HepG2 (cell line): Measurements from ENCODE around the gene C4orf36. TPM values are rescaled to one million over a fixed set of nuclear protein-coding genes. Genes with fewer than 3 reads are reported as not detected.

Experiments
- ATF4 ChIP-seq, 2 experiments: fragments of 450-650 bp in 1 of 2; sonication (generic) in 1 of 2; formaldehyde crosslinking; IDR thresholded peaks; 2 replicates each; pipeline versions ENCODE4 v1.5.0 to v1.8.0; 2020 to 2022; ENCODE audit warnings: mild to moderate bottlenecking in 1 of 2, missing genetic modification reagents in 1 of 2
- DMTF1 ChIP-seq: sonication (generic); formaldehyde crosslinking; IDR thresholded peaks from 2 replicates; pipeline ENCODE4 v1.4.0; 2020; ENCODE audit warnings: mild to moderate bottlenecking, missing genetic modification reagents
- FOXA1 ChIP-seq, 2 experiments: fragments of 450-650 bp in 1 of 2; sonication (generic) in 1 of 2; formaldehyde crosslinking in 1 of 2; IDR thresholded peaks; 2 replicates each; pipeline versions ENCODE4 v1.4.0 to v1.6.1; 2016 to 2020; ENCODE audit warnings: missing genetic modification reagents in 1 of 2
- HIVEP1 ChIP-seq: sonication (generic); formaldehyde crosslinking; IDR thresholded peaks from 2 replicates; pipeline ENCODE4 v1.4.0; 2020; ENCODE audit warnings: mild to moderate bottlenecking, missing genetic modification reagents
- HNRNPK ChIP-seq: fragments of 200-400 bp; formaldehyde crosslinking; IDR thresholded peaks from 2 replicates; pipeline ENCODE4 v1.6.1; 2018; ENCODE audit warnings: low read length, low read depth, moderate library complexity, mild to moderate bottlenecking; ENCODE audit not compliant: poor library complexity, severe bottlenecking
- IKZF4 ChIP-seq: sonication (generic); formaldehyde crosslinking; IDR thresholded peaks from 2 replicates; pipeline ENCODE4 v1.5.1; 2020; ENCODE audit warnings: borderline replicate concordance, mild to moderate bottlenecking, low read depth, missing genetic modification reagents; ENCODE audit errors: not compliant biosample characterization
- MAX ChIP-seq: IDR thresholded peaks from 2 replicates; pipeline ENCODE4 v1.6.1; 2012; ENCODE audit warnings: inconsistent platforms
- NR2F6 ChIP-seq, 2 experiments: IDR thresholded peaks; 2 replicates each; pipeline ENCODE4 v1.6.1; 2016; ENCODE audit warnings: antibody characterized with exemption in 1 of 2, mild to moderate bottlenecking in 1 of 2
- RARA ChIP-seq: IDR thresholded peaks from 2 replicates; pipeline ENCODE4 v1.6.1; 2016; ENCODE audit warnings: missing genetic modification reagents, missing compliant biosample characterization
- RXRA ChIP-seq: sonication (generic); formaldehyde crosslinking; IDR thresholded peaks from 2 replicates; pipeline ENCODE4 v1.5.1; 2020; ENCODE audit warnings: missing genetic modification reagents
- SATB2 ChIP-seq: sonication (generic); formaldehyde crosslinking; IDR thresholded peaks from 2 replicates; pipeline ENCODE4 v1.5.0; 2020; ENCODE audit warnings: missing genetic modification reagents
- SRSF1 ChIP-seq: fragments of 200-400 bp; formaldehyde crosslinking; optimal IDR thresholded peaks from 2 replicates; pipeline ENCODE3; 2017; ENCODE audit warnings: mild to moderate bottlenecking, low read depth, low read length, moderate library complexity
- ZNF205 ChIP-seq: IDR thresholded peaks from 2 replicates; pipeline ENCODE4 v1.6.1; 2018; ENCODE audit warnings: missing biosample characterization, missing genetic modification reagents
- ZNF230 ChIP-seq: sonication (generic); formaldehyde crosslinking; IDR thresholded peaks from 2 replicates; pipeline ENCODE4 v1.4.0; 2020; ENCODE audit warnings: mild to moderate bottlenecking, missing genetic modification reagents
- ZNF407 ChIP-seq: sonication (generic); formaldehyde crosslinking; IDR thresholded peaks from one replicate; pipeline ENCODE4 v1.5.1; 2020; ENCODE audit warnings: mild to moderate bottlenecking, missing genetic modification reagents; ENCODE audit errors: not compliant biosample characterization
- ZNF749 ChIP-seq: sonication (generic); formaldehyde crosslinking; IDR thresholded peaks from 2 replicates; pipeline ENCODE4 v1.8.0; 2022; ENCODE audit warnings: mild to moderate bottlenecking, missing genetic modification reagents, moderate library complexity, borderline replicate concordance
- polyA plus RNA-seq, 8 experiments: library from polyadenylated mRNA; depleted of rRNA in 3 of 8; stranded (reverse) in 7 of 8; unstranded in 1 of 8; fragments of >200 nt; fragmentation: Illumina TruSeq in 4 of 8; extraction: Trizol in 4 of 8; gene quantifications; 2 replicates each; pipeline versions ENCODE4 v1.2.1 to v1.2.3, GENCODE V29; 2011 to 2016; ENCODE audit warnings: low read depth in 4 of 8, missing spikeins in 1 of 8, mixed read lengths in 1 of 8; ENCODE audit not compliant: insufficient read depth in 1 of 8
- total RNA-seq, 5 experiments: library from RNA; depleted of rRNA; stranded (reverse); fragments of >200 nt; fragmentation: Illumina TruSeq; extraction: Trizol; gene quantifications; 2 replicates each; pipeline ENCODE4 v1.2.3, GENCODE V29; 2016; ENCODE audit warnings: low read depth in 1 of 5

Gene C4orf36
- total and polyA plus RNA-seq, 2 of the 13 experiments (the other 11 are each of a cell fraction or from before 2014, with no cell fraction given), result 0.63 TPM; not detected in 1

GRCh38 chr4:86934771-86935565, 42.7 kb upstream of the C4orf36 start, which contains the start of gene AFF1 (continued):
- TF ChIP-seq ZNF407 (CRISPR knock-in tag) (peak; percentile 36), IKZF4 (CRISPR knock-in tag) (peak; percentile 88), SATB2 (CRISPR knock-in tag) (0 out of 2 replicates have a peak, but pooled peaks have one; percentile 36), ZNF749 (peak; percentile 49; the same call in 1 of the 2 replicates), HIVEP1 (CRISPR knock-in tag) (peak; percentile 69; the same call in 1 of the 2 replicates), MAX (peak; percentile 86), ZNF205 (CRISPR knock-in tag) (no peak), RXRA (CRISPR knock-in tag) (peak; percentile 49), ZNF230 (CRISPR knock-in tag) (peak; percentile 76; the same call in 1 of the 2 replicates), ATF4 (CRISPR knock-in tag; IDR thresholded peaks at IDR 0.05) (peak in 1 of 2 experiments; percentile 76; a peak in 1 of 4 replicates), RARA (CRISPR knock-in tag) (peak; percentile 38), HNRNPK (no peak), NR2F6 (IDR thresholded peaks at IDR 0.05) (no peak), NR2F6 (CRISPR knock-in tag; IDR thresholded peaks at IDR 0.05) (peak; percentile 27), DMTF1 (CRISPR knock-in tag) (no peak), FOXA1 (IDR thresholded peaks at IDR 0.05) (no peak), FOXA1 (CRISPR knock-in tag; IDR thresholded peaks at IDR 0.05) (no peak), SRSF1 (no peak)
